OCI-LY1 (cell line): ENCODE results near the gene GNAT1.

ENCODE experiments used
- H2AFZ ChIP-seq: fragments of 200-600 bp; sonication (generic), shearing (Covaris generic); 2 replicates; pipeline ENCODE4 v1.6.0; 2014; ENCODE audit warnings: antibody characterized with exemption, mild to moderate bottlenecking, low read length
- H3F3A ChIP-seq: fragments of 200-600 bp; sonication (generic), shearing (Covaris generic); 2 replicates; pipeline ENCODE4 v1.6.0; 2014; ENCODE audit warnings: mild to moderate bottlenecking, antibody characterized with exemption, low read length, moderate library complexity; ENCODE audit not compliant: insufficient read depth
- H3K27ac ChIP-seq: fragments of 200-600 bp; sonication (generic); 2 replicates; pipeline ENCODE4 v1.5.1; 2014; ENCODE audit warnings: low read length, mixed run types, mild to moderate bottlenecking, low read depth; ENCODE audit not compliant: poor library complexity, severe bottlenecking
- H3K27me3 ChIP-seq: fragments of 200-600 bp; sonication (generic); 2 replicates; pipeline ENCODE4 v1.6.0; 2014; ENCODE audit warnings: antibody characterized with exemption, mild to moderate bottlenecking, low read length, moderate library complexity; ENCODE audit not compliant: insufficient read depth
- H3K36me3 ChIP-seq: fragments of 200-600 bp; sonication (generic); 2 replicates; pipeline ENCODE4 v1.6.1; 2014; ENCODE audit warnings: mild to moderate bottlenecking, antibody characterized with exemption, low read length, moderate library complexity, mixed read lengths; ENCODE audit not compliant: insufficient read depth
- H3K4me1 ChIP-seq: fragments of 200-600 bp; sonication (generic); 2 replicates; pipeline ENCODE4 v1.5.1; 2014; ENCODE audit warnings: mild to moderate bottlenecking, low read length, moderate library complexity; ENCODE audit not compliant: insufficient read depth, severe bottlenecking
- H3K4me2 ChIP-seq: fragments of 200-600 bp; sonication (generic), shearing (Covaris generic); 2 replicates; pipeline ENCODE4 v1.6.1; 2014; ENCODE audit warnings: low read length
- H3K4me3 ChIP-seq: fragments of 200-600 bp; sonication (generic); 2 replicates; pipeline ENCODE4 v1.5.1; 2014; ENCODE audit warnings: low read length, low read depth, mild to moderate bottlenecking, mixed read lengths; ENCODE audit not compliant: poor library complexity, severe bottlenecking
- H3K79me2 ChIP-seq: fragments of 200-600 bp; shearing (Covaris generic); 2 replicates; pipeline ENCODE4 v1.6.1; 2016; ENCODE audit warnings: mixed run types, low read length, mixed read lengths; ENCODE audit not compliant: insufficient read depth
- H3K9ac ChIP-seq: fragments of 200-600 bp; sonication (generic), shearing (Covaris generic); 2 replicates; pipeline ENCODE4 v1.6.1; 2014; ENCODE audit warnings: mild to moderate bottlenecking, low read length, mixed read lengths
- H3K9me2 ChIP-seq: fragments of 200-600 bp; sonication (generic), shearing (Covaris generic); 2 replicates; pipeline ENCODE4 v1.6.1; 2014; ENCODE audit warnings: low read depth, mild to moderate bottlenecking, low read length, mixed read lengths
- H3K9me3 ChIP-seq: fragments of 200-600 bp; shearing (Covaris generic); 2 replicates; pipeline ENCODE4 v1.6.1; 2014; ENCODE audit warnings: low read length, mixed read lengths
- H4K20me1 ChIP-seq: fragments of 200-600 bp; sonication (generic), shearing (Covaris generic); 2 replicates; pipeline ENCODE4 v1.6.0; 2016; ENCODE audit warnings: mild to moderate bottlenecking, low read length; ENCODE audit not compliant: insufficient read depth
- CTCF ChIP-seq: fragments of 200-600 bp; sonication (generic), shearing (Covaris generic); IDR thresholded peaks from 2 replicates; pipeline ENCODE4 v1.5.1; 2017; ENCODE audit warnings: mild to moderate bottlenecking, antibody characterized with exemption, low read length, moderate library complexity, mixed read lengths
- EZH2 ChIP-seq: fragments of 200-600 bp; sonication (generic), shearing (Covaris generic); IDR thresholded peaks from 2 replicates; pipeline ENCODE4 v1.8.0; 2017; ENCODE audit warnings: borderline replicate concordance, mixed run types, mild to moderate bottlenecking, antibody characterized with exemption, low read length, moderate library complexity, mixed read lengths

Gene GNAT1

GRCh38 chr3:50185230-50185629, 6.2 kb upstream of the GNAT1 start:
- Histone ChIP-seq H3K27ac (no peak overlapping the region), H3K27me3 (no peaks in the 10 kb centered on the region), H3K9me2 (no peaks in the 10 kb centered on the region), H3K9ac (no peak overlapping the region), H4K20me1 (no peaks in the 10 kb centered on the region), H3F3A (no peaks in the 10 kb centered on the region), H3K79me2 (no peaks in the 10 kb centered on the region), H3K4me1 (no peaks in the 10 kb centered on the region), H3K4me3 (no peak overlapping the region), H3K9me3 (no peaks in the 10 kb centered on the region), H3K36me3 (no peaks in the 10 kb centered on the region), H3K4me2 (no peak overlapping the region), H2AFZ (no peak overlapping the region)
- TF ChIP-seq CTCF (no peak), EZH2 (no peak)

DNA sequence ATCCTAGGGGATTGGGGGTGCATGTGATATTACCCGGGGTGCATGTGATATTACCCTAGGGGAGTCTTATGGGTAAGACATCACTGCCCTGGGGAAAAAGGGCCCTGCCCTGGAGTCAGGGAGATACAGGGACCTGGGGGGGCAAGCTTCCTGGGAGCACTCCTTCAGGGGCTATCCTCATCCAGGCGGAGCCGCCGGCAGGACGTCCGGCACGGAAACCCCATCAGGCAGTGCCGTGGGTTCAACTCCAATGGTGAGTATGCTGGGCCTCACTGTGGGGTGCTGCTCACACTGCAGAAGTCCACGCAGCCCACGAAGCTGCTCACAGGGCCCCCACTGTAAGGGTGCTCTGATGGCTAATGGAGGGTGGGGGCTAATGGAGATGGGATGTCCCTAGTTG, 5.3 kb upstream of the GNAT1 start:
- Histone ChIP-seq H3K36me3 (no peaks in the 10 kb centered on the region), H3K9me2 (no peaks in the 10 kb centered on the region), H2AFZ (no peak overlapping the region), H3K4me3 (no peak overlapping the region), H3K9me3 (no peaks in the 10 kb centered on the region), H3K4me1 (peaks cover 5% of the 10 kb centered on the region), H3K27ac (no peak overlapping the region), H3K9ac (no peak overlapping the region), H3K4me2 (no peak overlapping the region), H3F3A (no peaks in the 10 kb centered on the region), H3K79me2 (no peaks in the 10 kb centered on the region), H3K27me3 (no peaks in the 10 kb centered on the region), H4K20me1 (no peaks in the 10 kb centered on the region)
- TF ChIP-seq EZH2: no peak
- no peak for TF ChIP-seq CTCF

DNA sequence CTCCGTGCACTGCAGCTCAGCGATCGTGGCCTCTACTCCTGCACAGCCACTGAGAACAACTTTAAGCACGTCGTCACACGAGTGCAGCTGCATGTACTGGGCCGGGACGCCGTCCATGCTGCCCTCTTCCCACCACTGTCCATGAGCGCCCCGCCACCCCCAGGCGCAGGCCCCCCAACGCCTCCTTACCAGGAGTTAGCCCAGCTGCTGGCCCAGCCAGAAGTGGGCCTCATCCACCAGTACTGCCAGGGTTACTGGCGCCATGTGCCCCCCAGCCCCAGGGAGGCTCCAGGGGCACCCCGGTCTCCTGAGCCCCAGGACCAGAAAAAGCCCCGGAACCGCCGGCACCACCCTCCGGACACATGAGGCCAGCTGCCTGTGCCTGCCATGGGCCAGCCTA, 3.7 kb upstream of the GNAT1 start:
- Histone ChIP-seq H3F3A (no peaks in the 10 kb centered on the region), H3K36me3 (no peaks in the 10 kb centered on the region), H3K9ac (no peak overlapping the region), H3K9me3 (no peaks in the 10 kb centered on the region), H3K4me3 (no peak overlapping the region), H2AFZ (no peak overlapping the region), H3K79me2 (no peaks in the 10 kb centered on the region), H3K9me2 (no peaks in the 10 kb centered on the region), H3K4me2 (no peak overlapping the region), H3K4me1 (peaks cover 6% of the 10 kb centered on the region), H3K27me3 (no peaks in the 10 kb centered on the region), H4K20me1 (no peaks in the 10 kb centered on the region), H3K27ac (no peak overlapping the region)
- no peak for TF ChIP-seq EZH2
- TF ChIP-seq CTCF: no peak
